HG03103 (cell line): ENCODE results near the gene PEPD.

Experiments
- ATAC-seq: cut with Tn5 transposase; IDR thresholded peaks from one replicate; pipeline ENCODE4 v1.9.1; 2021; ENCODE audit warnings: low read depth; ENCODE audit not compliant: unreplicated experiment

PEPD gene

DNA sequence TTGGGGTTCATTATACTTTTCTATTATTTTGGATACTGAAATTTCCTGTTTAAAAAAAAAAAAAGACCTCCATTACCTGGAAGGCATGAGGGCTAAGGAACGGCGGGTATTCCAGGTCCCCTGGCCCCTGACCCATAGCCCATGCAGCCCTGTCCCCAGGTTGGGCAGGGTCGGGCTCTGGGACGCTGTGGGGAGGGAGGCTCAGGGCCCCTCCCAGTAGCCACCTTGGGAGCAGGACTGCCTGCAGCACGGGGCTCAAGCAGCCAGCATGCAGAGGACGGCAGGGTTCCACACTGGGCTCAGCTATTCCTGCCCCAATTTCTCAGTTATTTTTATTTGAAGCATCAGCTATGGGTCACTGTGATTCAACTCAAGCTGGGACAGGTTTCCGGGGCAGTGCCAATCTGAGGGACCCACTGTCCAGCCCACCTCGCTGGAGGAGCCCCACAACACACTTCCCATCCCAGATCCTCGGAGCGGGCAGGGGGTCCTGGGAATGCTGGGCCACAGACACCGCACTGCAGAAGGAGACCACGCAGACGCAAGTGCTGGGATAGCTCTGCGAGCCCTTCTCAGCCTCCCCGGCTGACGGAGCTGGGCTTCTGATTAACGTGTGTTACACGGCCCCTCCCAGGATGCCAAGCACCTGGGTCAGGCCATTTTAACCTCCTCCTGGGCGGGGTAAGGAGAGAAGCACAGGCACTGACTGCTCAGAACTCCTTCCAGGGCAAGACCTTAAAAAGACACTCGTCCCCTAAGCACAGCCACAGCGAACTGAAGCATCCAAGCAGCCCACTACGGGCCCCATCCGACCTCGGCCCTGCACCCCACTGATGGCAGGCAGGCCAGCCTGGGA is 60.1 kb downstream of the PEPD start:
- no peak for ATAC-seq

DNA sequence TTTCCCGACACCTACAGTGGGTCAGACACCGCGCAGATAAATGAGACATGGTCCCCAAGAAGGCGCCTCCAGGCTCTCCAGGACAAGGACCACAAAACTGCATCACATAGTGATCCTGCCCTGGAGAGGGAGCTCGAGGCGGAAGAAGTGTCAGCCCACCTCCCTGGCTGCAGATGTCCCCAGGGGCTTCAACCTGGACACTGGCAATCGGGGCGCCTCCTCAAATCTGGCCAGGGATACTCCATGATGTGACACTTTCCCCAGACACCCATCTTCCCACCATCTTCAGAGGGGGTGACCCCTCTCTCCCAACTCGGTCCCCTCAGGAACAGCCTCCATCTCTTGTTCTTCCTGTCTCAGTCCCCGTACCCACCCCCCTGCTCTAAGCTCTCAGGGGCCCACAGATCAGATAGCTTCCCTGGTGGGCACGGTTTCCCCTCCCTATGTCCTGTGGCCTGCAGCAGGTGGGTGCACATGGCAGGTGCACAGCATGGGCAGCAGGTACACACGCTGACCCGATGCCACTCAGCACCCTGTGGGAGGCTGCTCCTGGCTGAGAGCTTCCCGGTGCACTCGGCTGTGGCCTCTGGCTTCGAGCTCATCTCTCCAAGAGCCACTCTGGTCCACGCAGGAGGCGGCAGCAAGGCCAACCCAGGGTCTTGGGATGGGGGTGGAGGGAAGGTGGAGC is 61.2 kb downstream of the PEPD start:
- ATAC-seq: no peak

- ATAC-seq: no peak
These were observed 62.1 kb downstream of the PEPD start for GRCh38 chr19:33459222-33460090.

DNA sequence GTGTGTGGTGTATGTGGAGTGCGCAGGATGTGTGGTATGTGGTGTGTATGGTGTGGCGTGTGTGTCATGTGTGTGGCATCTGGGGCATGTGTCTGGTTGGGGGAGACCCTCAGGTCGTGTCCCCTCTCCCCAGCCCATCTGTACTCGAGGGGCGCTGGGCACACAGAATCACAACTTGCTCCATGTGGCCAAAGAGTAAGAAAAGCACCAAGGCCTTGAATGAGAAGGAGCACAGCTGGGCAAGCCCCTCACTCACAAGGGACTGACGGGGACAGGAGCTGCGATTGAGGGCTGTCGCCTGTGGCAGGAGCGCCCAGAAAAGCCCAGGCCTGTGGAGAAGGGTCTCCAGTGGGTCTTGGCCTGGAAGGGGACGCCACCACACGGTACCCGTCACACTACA is 62.8 kb downstream of the PEPD start:
- no peak for ATAC-seq

DNA sequence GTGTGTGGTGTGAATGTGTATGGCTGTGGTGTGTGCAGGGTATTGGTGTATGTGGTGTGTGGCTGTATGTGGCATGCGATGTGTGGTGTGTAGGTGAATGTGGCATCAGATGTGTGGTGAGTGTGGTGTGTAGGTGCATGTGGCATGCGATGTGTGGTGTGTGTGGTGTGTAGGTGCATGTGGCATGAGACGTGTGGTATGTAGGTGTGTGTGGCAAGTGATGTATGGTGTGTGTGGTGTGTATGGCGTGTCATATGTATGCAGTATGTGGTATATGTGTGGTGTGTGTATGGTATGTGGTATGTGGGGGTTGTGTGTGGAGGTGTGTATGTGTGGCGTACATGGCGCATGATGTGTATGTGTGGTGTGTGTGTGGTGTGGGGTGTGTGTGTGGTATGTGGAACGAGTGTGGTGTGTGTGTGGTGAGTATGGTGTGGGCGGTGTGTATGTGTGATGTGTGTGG is 63.4 kb downstream of the PEPD start:
- no peak for ATAC-seq

GRCh38 chr19:33456845-33457220 is 64.8 kb downstream of the PEPD start:
- no peak for ATAC-seq

DNA sequence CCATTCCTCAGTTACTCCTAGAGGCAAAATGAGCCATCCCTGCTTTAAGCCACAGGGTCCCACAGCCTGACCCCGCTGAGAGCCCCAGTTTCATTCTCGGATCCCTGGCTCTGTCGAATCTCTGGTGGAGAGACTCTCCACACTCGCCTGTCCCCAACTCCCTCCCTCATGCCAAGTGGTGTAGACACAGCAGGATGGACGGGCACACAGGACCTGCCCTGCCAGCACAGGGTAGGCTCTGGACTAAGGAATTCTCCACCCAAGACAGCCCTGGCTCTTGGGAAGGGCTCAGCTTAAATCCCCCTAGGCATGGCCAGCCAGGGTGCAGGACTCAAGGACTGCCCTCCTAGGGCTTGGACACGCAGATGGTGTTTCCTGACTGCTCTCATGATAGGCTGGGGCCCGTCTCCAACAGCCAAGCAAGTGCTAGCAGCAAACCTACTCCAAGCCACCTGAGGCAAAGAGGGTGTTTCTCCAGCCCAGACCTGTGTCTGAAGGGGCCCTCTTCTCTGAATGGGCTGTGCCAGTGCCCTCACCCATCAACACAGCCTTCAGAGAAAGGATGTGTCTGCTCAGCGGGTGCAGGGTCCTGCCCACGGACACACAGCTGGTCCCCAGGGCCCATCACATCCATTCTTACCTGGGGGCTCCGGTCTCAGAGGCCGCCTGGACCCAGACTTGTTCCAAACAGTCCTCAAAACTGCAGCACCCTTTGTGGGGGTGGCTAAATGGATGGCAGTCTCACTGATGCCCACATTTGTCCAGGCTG is 65.3 kb downstream of the PEPD start:
- ATAC-seq: no peak

DNA sequence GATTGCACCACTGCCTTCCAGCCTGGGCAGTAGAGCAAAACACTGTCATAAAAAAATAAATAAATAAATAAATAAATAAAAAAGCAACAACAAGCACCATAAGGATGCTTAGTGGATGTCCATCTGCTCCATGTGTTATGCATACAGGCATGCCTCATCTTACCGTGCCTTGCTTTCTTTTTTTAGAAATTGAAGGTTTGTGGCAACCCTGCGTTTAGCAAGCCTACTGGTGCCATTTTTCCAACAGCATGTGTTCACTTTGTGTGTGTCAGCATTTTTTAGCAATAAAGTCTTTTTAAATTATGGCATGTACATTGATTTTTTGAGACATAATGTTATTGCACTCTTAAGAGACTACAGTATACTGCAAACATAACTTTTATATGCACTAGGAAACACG is 68.3 kb downstream of the PEPD start:
- ATAC-seq: no peak

DNA sequence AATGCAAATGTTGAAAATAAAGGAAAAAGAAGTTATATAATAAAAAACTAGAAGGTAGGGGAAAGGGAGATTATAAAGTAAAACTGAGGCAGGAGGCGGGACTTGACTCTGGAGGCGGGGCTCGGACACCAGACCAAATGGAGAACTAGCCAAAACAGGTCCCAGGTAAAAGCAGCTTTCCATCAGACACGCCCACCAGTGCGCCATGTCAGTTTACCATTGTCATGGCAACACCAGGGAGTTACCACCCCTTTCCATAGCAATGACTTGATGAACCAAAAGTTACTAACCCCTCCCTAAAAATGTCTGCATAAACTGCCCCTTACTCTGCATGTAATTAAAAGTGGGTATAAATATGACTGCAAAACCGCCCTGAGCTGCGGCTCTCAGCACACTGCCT is 70.9 kb downstream of the PEPD start:
- no peak for ATAC-seq

- no peak for ATAC-seq
These were observed 71.8 kb downstream of the PEPD start for GRCh38 chr19:33449799-33450198.

- ATAC-seq: no peak
These were observed 73.5 kb downstream of the PEPD start for GRCh38 chr19:33448159-33448516.

GRCh38 chr19:33447336-33448158 is 74.0 kb downstream of the PEPD start:
- ATAC-seq: no peak

DNA sequence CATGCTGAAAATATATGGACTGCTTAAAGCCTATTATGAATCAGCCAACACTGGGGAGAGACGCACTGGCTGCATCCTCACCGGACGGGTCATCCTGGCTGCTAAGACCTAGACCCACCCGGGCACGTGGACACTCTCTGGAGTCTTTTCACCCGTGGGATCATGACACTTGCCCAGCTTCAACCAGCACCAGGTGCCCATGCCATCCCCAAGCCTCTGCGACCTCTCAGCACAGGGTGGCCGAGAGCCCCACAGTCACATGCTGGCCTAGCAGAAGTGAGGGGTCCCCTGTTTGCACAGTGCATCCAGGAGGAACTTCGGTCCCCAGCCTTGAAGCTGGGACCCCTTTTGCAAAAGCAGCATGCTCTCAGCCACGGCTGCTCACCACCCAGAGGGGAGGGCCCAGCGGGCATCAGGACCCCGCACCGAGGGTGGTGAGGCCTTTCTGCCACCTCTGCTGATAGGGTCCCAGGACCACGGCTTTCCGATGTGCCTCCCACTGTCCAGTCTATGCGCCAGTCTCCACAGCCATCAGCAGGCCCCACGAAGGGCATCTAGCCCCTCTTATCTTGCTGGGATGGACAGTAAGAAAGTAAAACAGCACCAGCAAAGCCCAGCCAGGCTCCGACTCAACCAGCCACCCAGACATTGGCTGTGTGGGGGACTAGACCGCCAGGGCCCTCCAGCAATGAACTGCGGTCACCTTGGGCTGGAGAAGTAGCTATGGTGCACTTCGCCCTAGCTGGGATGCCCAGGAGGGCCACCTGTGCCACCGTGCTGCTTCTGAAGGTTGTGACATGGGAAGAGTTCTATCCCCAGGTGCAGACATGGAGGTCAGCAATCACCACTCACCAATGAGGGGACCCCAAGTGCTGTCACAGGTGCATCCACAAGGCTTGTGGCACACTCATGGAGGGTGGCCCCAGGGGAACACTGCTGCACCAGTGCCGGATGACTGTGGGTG is 75.0 kb downstream of the PEPD start:
- no peak for ATAC-seq

GRCh38 chr19:33445442-33446329 is 75.9 kb downstream of the PEPD start:
- no peak for ATAC-seq

DNA sequence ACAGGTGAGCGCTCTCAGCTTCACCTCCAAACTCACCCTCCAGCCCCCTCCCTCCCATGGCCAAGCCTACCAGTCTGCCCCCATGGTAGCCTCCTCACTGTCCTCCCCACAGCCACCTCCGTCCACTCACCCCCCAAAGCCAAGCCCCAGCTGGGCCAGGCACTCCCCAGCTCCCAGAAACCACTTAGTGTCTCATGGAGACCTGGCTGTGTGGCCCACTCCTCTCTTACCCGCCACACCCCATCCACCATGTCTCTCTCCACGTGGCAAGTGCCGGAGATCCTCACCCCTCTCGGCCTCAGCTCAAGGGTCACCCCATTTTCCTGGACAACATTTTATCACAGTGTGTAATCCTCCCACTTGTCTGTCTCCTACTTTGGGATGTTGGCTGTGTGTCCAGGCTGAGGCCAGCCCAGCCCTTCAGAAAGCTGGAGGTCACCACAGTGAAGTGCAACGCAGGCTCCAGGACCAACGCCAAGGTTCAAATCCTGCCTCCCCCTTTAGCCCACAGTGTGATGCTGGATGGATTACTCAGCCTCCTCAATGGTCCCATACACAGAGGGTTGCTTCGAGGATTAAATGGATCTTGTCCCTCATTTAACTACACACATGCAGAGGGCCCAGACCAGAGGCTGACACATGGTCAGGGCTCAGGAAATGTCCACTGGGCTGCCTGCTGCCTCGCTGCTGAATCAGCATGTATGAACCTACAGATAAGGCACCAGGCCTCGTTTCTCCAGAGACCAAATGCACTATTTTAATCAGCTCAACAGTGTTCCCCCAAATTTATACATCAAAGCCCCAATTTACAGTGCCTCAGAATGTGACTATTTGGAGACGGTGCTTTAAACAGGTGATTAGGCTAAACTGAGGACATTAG is 76.8 kb downstream of the PEPD start:
- no peak for ATAC-seq
